ENCODE results near the gene UQCC3.
A peak's percentile ranks its signal among the peaks of the same experiment; 100 is the strongest.

Gene UQCC3

GRCh38 chr11:62677714-62678113 lies 6.2 kb downstream of the UQCC3 start:
- TF ChIP-seq ZC3H10 (CRISPR knock-in tag; IDR thresholded peaks at IDR 0.05) (no peak), ISL1 (CRISPR knock-in tag; IDR thresholded peaks at IDR 0.05) (no peak), TCF4 (CRISPR knock-in tag; IDR thresholded peaks at IDR 0.05; ENCODE audit: borderline replicate concordance) (no peak), ZNF70 (CRISPR knock-in tag; IDR thresholded peaks at IDR 0.05) (no peak), CSDC2 (CRISPR knock-in tag; IDR thresholded peaks at IDR 0.05) (no peak), RARB (CRISPR knock-in tag; IDR thresholded peaks at IDR 0.05) (no peak), ARNTL (CRISPR knock-in tag; IDR thresholded peaks at IDR 0.05; ENCODE audit: borderline replicate concordance, low read depth) (no peak), CREB5 (CRISPR knock-in tag; IDR thresholded peaks at IDR 0.05; ENCODE audit: low read depth) (no peak), TOX (CRISPR knock-in tag; IDR thresholded peaks at IDR 0.05; ENCODE audit: borderline replicate concordance) (no peak), ESRRG (CRISPR knock-in tag; IDR thresholded peaks at IDR 0.05) (no peak), ZNF565 (CRISPR knock-in tag; conservative IDR thresholded peaks at IDR 0.05; ENCODE audit: low read depth) (no peak), BACH2 (CRISPR knock-in tag; IDR thresholded peaks at IDR 0.05; ENCODE audit: borderline replicate concordance) (no peak), CSRNP3 (CRISPR knock-in tag; IDR thresholded peaks at IDR 0.05) (no peak), ZNF8 (CRISPR knock-in tag; IDR thresholded peaks at IDR 0.05) (no peak), SNAI2 (CRISPR knock-in tag; IDR thresholded peaks at IDR 0.05) (no peak), ZFP3 (CRISPR knock-in tag; IDR thresholded peaks at IDR 0.05) (no peak)
- no peak for ATAC-seq

- TF ChIP-seq ZC3H10 (CRISPR knock-in tag; IDR thresholded peaks at IDR 0.05) (no peak), TSHZ2 (CRISPR knock-in tag; IDR thresholded peaks at IDR 0.05) (no peak), PPARA (CRISPR knock-in tag; IDR thresholded peaks at IDR 0.05; ENCODE audit: borderline replicate concordance) (no peak), GLIS3 (CRISPR knock-in tag; IDR thresholded peaks at IDR 0.05) (no peak), ZNF565 (CRISPR knock-in tag; conservative IDR thresholded peaks at IDR 0.05; ENCODE audit: low read depth) (no peak), ESRRG (CRISPR knock-in tag; IDR thresholded peaks at IDR 0.05) (no peak), ISL1 (CRISPR knock-in tag; IDR thresholded peaks at IDR 0.05) (no peak), OSR1 (CRISPR knock-in tag; IDR thresholded peaks at IDR 0.05) (no peak), ZNF8 (CRISPR knock-in tag; IDR thresholded peaks at IDR 0.05) (no peak), POU6F1 (CRISPR knock-in tag; IDR thresholded peaks at IDR 0.05; ENCODE audit: borderline replicate concordance, low read depth) (no peak), TCF4 (CRISPR knock-in tag; IDR thresholded peaks at IDR 0.05; ENCODE audit: borderline replicate concordance) (no peak), ZFP30 (CRISPR knock-in tag; IDR thresholded peaks at IDR 0.05) (no peak), ZNF70 (CRISPR knock-in tag; IDR thresholded peaks at IDR 0.05) (no peak), ZFP3 (CRISPR knock-in tag; IDR thresholded peaks at IDR 0.05) (no peak), TOX (CRISPR knock-in tag; IDR thresholded peaks at IDR 0.05; ENCODE audit: borderline replicate concordance) (no peak), SNAI2 (CRISPR knock-in tag; IDR thresholded peaks at IDR 0.05) (no peak)
- ATAC-seq = peak; percentile 10
These were observed 6.9 kb downstream of the UQCC3 start for GRCh38 chr11:62678433-62678769.

- peak; percentile 86 for ATAC-seq
- TF ChIP-seq ZC3H10 (CRISPR knock-in tag; IDR thresholded peaks at IDR 0.05) = no peak
- TF ChIP-seq ARNTL (CRISPR knock-in tag; IDR thresholded peaks at IDR 0.05; ENCODE audit: borderline replicate concordance, low read depth) = no peak
- TF ChIP-seq SNAI2 (CRISPR knock-in tag; IDR thresholded peaks at IDR 0.05) = no peak
- no peak for TF ChIP-seq BACH2 (CRISPR knock-in tag; IDR thresholded peaks at IDR 0.05; ENCODE audit: borderline replicate concordance)
- TF ChIP-seq TSHZ2 (CRISPR knock-in tag; IDR thresholded peaks at IDR 0.05) = no peak
- TF ChIP-seq CREB5 (CRISPR knock-in tag; IDR thresholded peaks at IDR 0.05; ENCODE audit: low read depth) = no peak
- TF ChIP-seq ZNF565 (CRISPR knock-in tag; conservative IDR thresholded peaks at IDR 0.05; ENCODE audit: low read depth) = no peak
- no peak for TF ChIP-seq TOX (CRISPR knock-in tag; IDR thresholded peaks at IDR 0.05; ENCODE audit: borderline replicate concordance)
- TF ChIP-seq CSDC2 (CRISPR knock-in tag; IDR thresholded peaks at IDR 0.05) = no peak
- TF ChIP-seq RARB (CRISPR knock-in tag; IDR thresholded peaks at IDR 0.05) = no peak
- no peak for TF ChIP-seq GLIS3 (CRISPR knock-in tag; IDR thresholded peaks at IDR 0.05)
- no peak for TF ChIP-seq OSR1 (CRISPR knock-in tag; IDR thresholded peaks at IDR 0.05)
These were observed 7.6 kb downstream of the UQCC3 start, which contains the start of gene UBXN1 for GRCh38 chr11:62678770-62679696. UBXN1 (minus strand) TSS chr11:62679073; CDS start chr11:62678923, 150 bp downstream.
